ENCODE measurements around the gene ZC3H12D.

The ZC3H12D gene

GRCh38 chr6:149400050-149400449 is 84.8 kb downstream of the ZC3H12D start, which contains the start of gene SUMO4:
SUMO4 (plus strand) TSS chr6:149400262; CDS start chr6:149400392, 130 bp downstream.
- H3K27ac ChIP-seq (ENCODE audit: low read depth, low read length, poor library complexity, severe bottlenecking), result no peak within 1 kb of the TSS
- H3K27me3 ChIP-seq (ENCODE audit: insufficient read depth, low read length), result no peaks in the 10 kb centered on the region
- H2AFZ ChIP-seq (ENCODE audit: low read length), result no peak within 1 kb of the TSS
- H3K9me2 ChIP-seq (ENCODE audit: low read depth, low read length), result no peaks in the 10 kb centered on the region
- H3K9me3 ChIP-seq (ENCODE audit: low read length), result no peaks in the 10 kb centered on the region
- no peaks in the 10 kb centered on the region for H3F3A ChIP-seq (ENCODE audit: insufficient read depth, low read length)
- no peaks in the 10 kb centered on the region for H4K20me1 ChIP-seq (ENCODE audit: insufficient read depth, low read length)
- TF ChIP-seq EZH2 (IDR thresholded peaks at IDR 0.05; ENCODE audit: borderline replicate concordance, low read length), result no peak
- TF ChIP-seq, protein P1, sequence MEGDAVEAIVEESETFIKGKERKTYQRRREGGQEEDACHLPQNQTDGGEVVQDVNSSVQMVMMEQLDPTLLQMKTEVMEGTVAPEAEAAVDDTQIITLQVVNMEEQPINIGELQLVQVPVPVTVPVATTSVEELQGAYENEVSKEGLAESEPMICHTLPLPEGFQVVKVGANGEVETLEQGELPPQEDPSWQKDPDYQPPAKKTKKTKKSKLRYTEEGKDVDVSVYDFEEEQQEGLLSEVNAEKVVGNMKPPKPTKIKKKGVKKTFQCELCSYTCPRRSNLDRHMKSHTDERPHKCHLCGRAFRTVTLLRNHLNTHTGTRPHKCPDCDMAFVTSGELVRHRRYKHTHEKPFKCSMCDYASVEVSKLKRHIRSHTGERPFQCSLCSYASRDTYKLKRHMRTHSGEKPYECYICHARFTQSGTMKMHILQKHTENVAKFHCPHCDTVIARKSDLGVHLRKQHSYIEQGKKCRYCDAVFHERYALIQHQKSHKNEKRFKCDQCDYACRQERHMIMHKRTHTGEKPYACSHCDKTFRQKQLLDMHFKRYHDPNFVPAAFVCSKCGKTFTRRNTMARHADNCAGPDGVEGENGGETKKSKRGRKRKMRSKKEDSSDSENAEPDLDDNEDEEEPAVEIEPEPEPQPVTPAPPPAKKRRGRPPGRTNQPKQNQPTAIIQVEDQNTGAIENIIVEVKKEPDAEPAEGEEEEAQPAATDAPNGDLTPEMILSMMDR (IDR thresholded peaks at IDR 0.05; ENCODE audit: low read length), result no peak
- no peak within 1 kb of the TSS for H3K4me3 ChIP-seq (ENCODE audit: low read depth, low read length, poor library complexity, severe bottlenecking)
- H3K36me3 ChIP-seq (ENCODE audit: insufficient read depth, low read length), result peaks cover 85% of the 10 kb centered on the region
- H3K9ac ChIP-seq (ENCODE audit: low read length), result no peak within 1 kb of the TSS
- H3K79me2 ChIP-seq (ENCODE audit: insufficient read depth, low read length), result no peaks in the 10 kb centered on the region
- no peak within 1 kb of the TSS for H3K4me2 ChIP-seq (ENCODE audit: low read length)
- no peaks in the 10 kb centered on the region for H3K4me1 ChIP-seq (ENCODE audit: insufficient read depth, low read length, severe bottlenecking)

- H3K27me3 ChIP-seq (ENCODE audit: insufficient read depth, low read length), result no peaks in the 10 kb centered on the region
- no peaks in the 10 kb centered on the region for H3K9me2 ChIP-seq (ENCODE audit: low read depth, low read length)
- TF ChIP-seq, protein P1 (IDR thresholded peaks at IDR 0.05; ENCODE audit: low read length), result no peak
- no peak for TF ChIP-seq EZH2 (IDR thresholded peaks at IDR 0.05; ENCODE audit: borderline replicate concordance, low read length)
- peaks cover 79% of the 10 kb centered on the region for H3K36me3 ChIP-seq (ENCODE audit: insufficient read depth, low read length)
- 0 out of 2 replicates have a peak, but pooled peaks cover 6% of the 10 kb centered on the region for H3K79me2 ChIP-seq (ENCODE audit: insufficient read depth, low read length)
- H3K4me2 ChIP-seq (ENCODE audit: low read length), result no peak overlapping the region
- H3K27ac ChIP-seq (ENCODE audit: low read depth, low read length, poor library complexity, severe bottlenecking), result no peak overlapping the region
- H3F3A ChIP-seq (ENCODE audit: insufficient read depth, low read length), result no peaks in the 10 kb centered on the region
- no peaks in the 10 kb centered on the region for H4K20me1 ChIP-seq (ENCODE audit: insufficient read depth, low read length)
- no peaks in the 10 kb centered on the region for H3K4me1 ChIP-seq (ENCODE audit: insufficient read depth, low read length, severe bottlenecking)
- H3K4me3 ChIP-seq (ENCODE audit: low read depth, low read length, poor library complexity, severe bottlenecking), result no peak overlapping the region
- no peak overlapping the region for H2AFZ ChIP-seq (ENCODE audit: low read length)
- no peaks in the 10 kb centered on the region for H3K9me3 ChIP-seq (ENCODE audit: low read length)
- H3K9ac ChIP-seq (ENCODE audit: low read length), result no peak overlapping the region
These were observed 87.4 kb downstream of the ZC3H12D start for GRCh38 chr6:149397384-149397783.

Measured in OCI-LY1 (cell line).